AG04449 (cell line): ENCODE measurements around the gene PKN2.

Experiments
- CTCF ChIA-PET: fragments of 350-600 bp; formaldehyde crosslinking; extraction: SDS; loops from one replicate; lab custom pipeline; 2021; ENCODE audit warnings: antibody characterized with exemption; lab: Yijun Ruan, JAX
- POLR2A ChIA-PET: fragments of 400-600, 350-600 bp; formaldehyde crosslinking; extraction: SDS; loops from one replicate; lab custom pipeline; 2020; ENCODE audit warnings: antibody characterized with exemption, inconsistent platforms; lab: Yijun Ruan, JAX
- DNase-seq: peaks from one replicate; pipeline ENCODE4 v3.0.0-alpha.2; 2010; ENCODE audit warnings: low read depth, low spot score
- H3K4me3 ChIP-seq: 2 replicates; pipeline ENCODE4 v1.5.1; 2011; ENCODE audit warnings: low read depth, mild to moderate bottlenecking, control low read depth, low read length
- TF ChIP-seq, protein P1 (sequence below): IDR thresholded peaks from one replicate; pipeline ENCODE4 v1.5.1; 2011; ENCODE audit warnings: mild to moderate bottlenecking, moderate library complexity, low read length, control low read depth, inconsistent platforms; ENCODE audit not compliant: insufficient read depth; ENCODE audit errors: missing control alignments

The PKN2 gene

DNA sequence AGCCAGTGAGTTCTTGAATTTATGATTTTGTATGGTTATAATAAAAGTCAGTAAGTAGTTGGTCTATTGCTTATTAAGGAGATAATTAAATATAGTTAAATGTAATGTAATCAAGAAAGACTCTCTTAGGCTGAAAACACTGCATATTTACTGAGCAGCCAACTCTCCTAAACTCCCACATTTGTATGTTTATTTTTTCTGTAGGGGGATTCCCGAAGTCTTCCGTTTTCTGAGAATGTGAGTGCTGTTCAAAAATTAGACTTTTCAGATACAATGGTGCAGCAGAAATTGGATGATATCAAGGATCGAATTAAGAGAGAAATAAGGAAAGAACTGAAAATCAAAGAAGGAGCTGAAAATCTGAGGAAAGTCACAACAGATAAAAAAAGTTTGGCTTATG is 56.7 kb downstream of the PKN2 start:
- POLR2A ChIA-PET, result no interaction called here
- TF ChIP-seq, protein P1, sequence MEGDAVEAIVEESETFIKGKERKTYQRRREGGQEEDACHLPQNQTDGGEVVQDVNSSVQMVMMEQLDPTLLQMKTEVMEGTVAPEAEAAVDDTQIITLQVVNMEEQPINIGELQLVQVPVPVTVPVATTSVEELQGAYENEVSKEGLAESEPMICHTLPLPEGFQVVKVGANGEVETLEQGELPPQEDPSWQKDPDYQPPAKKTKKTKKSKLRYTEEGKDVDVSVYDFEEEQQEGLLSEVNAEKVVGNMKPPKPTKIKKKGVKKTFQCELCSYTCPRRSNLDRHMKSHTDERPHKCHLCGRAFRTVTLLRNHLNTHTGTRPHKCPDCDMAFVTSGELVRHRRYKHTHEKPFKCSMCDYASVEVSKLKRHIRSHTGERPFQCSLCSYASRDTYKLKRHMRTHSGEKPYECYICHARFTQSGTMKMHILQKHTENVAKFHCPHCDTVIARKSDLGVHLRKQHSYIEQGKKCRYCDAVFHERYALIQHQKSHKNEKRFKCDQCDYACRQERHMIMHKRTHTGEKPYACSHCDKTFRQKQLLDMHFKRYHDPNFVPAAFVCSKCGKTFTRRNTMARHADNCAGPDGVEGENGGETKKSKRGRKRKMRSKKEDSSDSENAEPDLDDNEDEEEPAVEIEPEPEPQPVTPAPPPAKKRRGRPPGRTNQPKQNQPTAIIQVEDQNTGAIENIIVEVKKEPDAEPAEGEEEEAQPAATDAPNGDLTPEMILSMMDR, result no peak

DNA sequence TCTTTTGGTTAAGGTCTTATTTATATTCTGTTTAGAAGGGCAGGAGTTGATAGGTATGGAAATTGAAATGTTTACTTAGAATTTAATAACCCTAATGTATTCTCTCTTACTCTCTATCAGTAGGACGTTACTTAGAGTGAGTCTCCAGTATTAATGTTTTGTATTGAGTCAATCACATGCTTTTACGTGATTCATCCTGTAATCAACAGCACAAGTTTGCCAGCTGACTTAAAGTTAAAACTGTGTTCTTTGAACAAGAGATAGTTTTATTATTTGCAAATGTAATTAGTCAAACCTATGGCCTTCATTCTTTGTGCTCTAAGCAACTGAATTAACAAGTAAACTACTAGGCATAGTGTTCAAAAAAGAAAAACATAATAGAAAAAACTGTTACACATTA is 57.3 kb downstream of the PKN2 start:
- CTCF ChIA-PET, result interaction anchor here (4.4 kb wide), 1 partner anchor 136 kb away, joined by 21 read pairs; no protein-coding TSS in a partner anchor
- DNase-seq, result peak; percentile 12
- POLR2A ChIA-PET, result no interaction called here
- H3K4me3 ChIP-seq, result no peak overlapping the region
- TF ChIP-seq, protein P1, result no peak

More for the DNA sequence above, 56.7 kb downstream of the PKN2 start:
- CTCF ChIA-PET, result interaction anchor here (4.4 kb wide), 1 partner anchor 137 kb away, joined by 21 read pairs; no protein-coding TSS in a partner anchor
- no peak for DNase-seq
- H3K4me3 ChIP-seq, result no peak overlapping the region

DNA sequence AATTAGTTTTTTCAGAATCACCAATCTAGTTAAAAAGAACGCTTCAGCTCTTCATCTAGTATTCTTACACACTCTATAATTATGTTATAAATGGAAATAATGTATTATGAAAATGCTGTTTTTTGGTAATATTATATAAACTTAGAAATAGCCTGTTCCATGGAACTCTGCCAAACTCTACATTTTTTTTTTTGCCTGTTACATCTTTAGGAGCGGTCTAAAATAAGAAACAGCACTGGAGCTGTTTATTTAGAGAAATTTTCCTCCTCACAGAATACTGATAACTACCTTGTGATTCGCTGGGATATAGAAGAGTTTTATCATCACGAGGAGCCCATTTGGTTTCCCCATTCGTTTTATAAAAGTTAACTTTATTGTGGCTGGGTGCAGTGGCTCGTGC is 58.5 kb downstream of the PKN2 start:
- ChIA-PET CTCF (interaction anchor here (4.4 kb wide), 1 partner anchor 135 kb away, joined by 21 read pairs; no protein-coding TSS in a partner anchor), POLR2A (no interaction called here)
- H3K4me3 ChIP-seq, result no peak overlapping the region
- TF ChIP-seq, protein P1, result no peak
- no peak for DNase-seq

DNA sequence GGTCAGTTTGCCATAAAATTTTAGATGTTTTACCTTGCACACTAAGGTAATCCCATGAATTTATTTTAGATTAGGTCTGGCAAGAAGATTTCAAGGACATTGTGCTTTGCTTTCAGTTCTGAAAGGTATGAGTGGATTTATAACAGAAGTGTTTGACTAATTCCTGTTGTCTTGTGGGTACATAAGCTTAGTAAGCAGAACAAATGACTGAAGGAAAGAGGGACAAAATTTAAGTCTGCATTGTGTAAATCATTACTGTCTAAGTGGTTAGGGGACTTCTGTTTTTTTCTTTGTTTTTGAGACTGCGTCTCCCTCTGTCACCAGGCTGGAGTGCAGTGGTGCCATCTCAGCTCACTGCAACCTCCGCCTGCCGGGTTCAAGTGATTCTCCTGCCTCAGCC is 60.1 kb downstream of the PKN2 start:
- CTCF ChIA-PET, result interaction anchor here (1.0 to 4.4 kb wide), 4 partner anchors 8 to 133 kb away, joined by 3 to 21 read pairs (median 8); no protein-coding TSS in a partner anchor
- POLR2A ChIA-PET, result no interaction called here
- TF ChIP-seq, protein P1, result no peak
- no peak overlapping the region for H3K4me3 ChIP-seq
- no peak for DNase-seq

DNA sequence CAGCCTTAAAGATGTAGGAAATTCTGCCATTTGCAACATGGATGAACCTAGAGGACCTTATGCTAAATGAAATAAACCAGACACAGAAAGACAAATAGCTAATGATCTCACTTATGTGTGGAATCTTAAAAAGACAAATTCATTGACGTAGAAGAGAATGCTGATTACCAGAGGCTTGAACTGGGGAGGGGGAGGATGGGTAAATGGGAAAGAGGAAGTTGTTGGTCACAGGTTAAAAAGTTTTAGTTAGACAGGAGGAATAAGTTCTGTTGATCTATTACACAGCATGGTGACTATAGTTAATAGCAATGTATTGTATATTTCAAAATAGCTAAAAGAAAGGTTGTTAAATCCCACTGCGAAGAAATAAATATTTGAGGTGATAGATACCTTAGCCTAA is 62.8 kb downstream of the PKN2 start:
- CTCF ChIA-PET, result interaction anchor here (1.2 kb wide), 1 partner anchor 10 kb away, joined by 10 read pairs; no protein-coding TSS in a partner anchor
- DNase-seq, result no peak
- TF ChIP-seq, protein P1, result no peak

DNA sequence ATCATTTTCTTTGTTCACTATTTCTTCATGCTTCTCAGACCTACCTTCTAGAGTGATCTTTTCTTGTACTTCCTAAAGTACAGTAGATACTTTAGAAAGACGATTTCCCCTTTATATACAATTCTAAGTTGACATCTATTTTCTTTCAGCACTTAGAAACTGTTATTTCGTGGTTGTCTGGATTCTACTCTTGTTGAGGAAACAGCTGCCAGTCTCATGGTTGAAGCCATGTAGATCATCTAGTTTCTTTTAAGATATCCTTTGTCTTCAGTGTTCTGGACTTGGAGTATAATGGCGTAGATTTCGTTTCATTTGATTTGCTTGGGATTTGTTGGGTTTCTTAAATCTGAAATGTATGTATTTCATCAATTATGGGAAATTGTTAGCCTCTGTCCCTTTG is 67.6 kb downstream of the PKN2 start:
- no peak for DNase-seq
- H3K4me3 ChIP-seq, result no peak overlapping the region
- TF ChIP-seq, protein P1, result no peak
- ChIA-PET POLR2A (no interaction called here), CTCF (no interaction called here)

More for the DNA sequence above, 62.8 kb downstream of the PKN2 start:
- POLR2A ChIA-PET, result no interaction called here
- H3K4me3 ChIP-seq, result no peak overlapping the region
